CD4-positive, alpha-beta T cell (primary cell): Measurements from ENCODE around the gene MT1E. TPM values are rescaled to one million over a fixed set of nuclear protein-coding genes. Genes with fewer than 3 reads are reported as not detected.
"Not testable (repeated sequence)": the region's sequence is repeated elsewhere in the genome, so short reads cannot be mapped to it uniquely, and the experiment has no call there.

ENCODE experiments used
- ATAC-seq: fragments of 200-7000 bp; cut with Tn5 transposase; one replicate; pipeline ENCODE4 v1.10.0; 2022; ENCODE audit warnings: mild to moderate bottlenecking; ENCODE audit not compliant: poor library complexity
- CTCF ChIA-PET: fragments of 350-600 bp; sonication (Branson Sonifier 250); formaldehyde crosslinking; loops from one replicate; lab custom pipeline; 2021; ENCODE audit warnings: antibody characterized with exemption, inconsistent platforms; lab: Charles Lee
- POLR2A ChIA-PET: fragments of 350-600 bp; sonication (Branson Sonifier 250); formaldehyde crosslinking; loops from one replicate; lab custom pipeline; 2021; ENCODE audit warnings: antibody characterized with exemption, inconsistent platforms; lab: Charles Lee
- DNase-seq, 14 experiments: peaks; one replicate each; pipeline ENCODE4 v3.0.0-alpha.2; 2013 to 2020; ENCODE audit warnings: mixed read lengths in 2 of 14
- H3K27ac ChIP-seq, 2 donors: one replicate each; pipeline versions ENCODE4 v1.5.1 to v1.7.0; 2013; ENCODE audit warnings: low read length in 2 of 2, low read depth in 1 of 2, mild to moderate bottlenecking in 1 of 2
- H3K27me3 ChIP-seq, 2 experiments: 1 replicate in 1 of 2; 2 replicates in 1 of 2; pipeline versions ENCODE4 v1.6.1 to v1.7.0; 2013; ENCODE audit warnings: low read length in 2 of 2, control low read depth in 1 of 2, mild to moderate bottlenecking in 1 of 2, moderate library complexity in 1 of 2; ENCODE audit not compliant: insufficient read depth in 2 of 2, control insufficient read depth in 1 of 2
- H3K36me3 ChIP-seq: one replicate; pipeline ENCODE4 v1.6.1; 2013; ENCODE audit warnings: low read length, control low read depth; ENCODE audit not compliant: insufficient read depth
- H3K4me1 ChIP-seq: one replicate; pipeline ENCODE4 v1.6.1; 2013; ENCODE audit warnings: low read length, control low read depth; ENCODE audit not compliant: insufficient read depth
- H3K4me3 ChIP-seq: one replicate; pipeline ENCODE4 v1.5.1; 2013; ENCODE audit warnings: mild to moderate bottlenecking, low read length, moderate library complexity
- H3K9me3 ChIP-seq, 2 experiments: 1 replicate in 1 of 2; 2 replicates in 1 of 2; pipeline versions ENCODE4 v1.6.1 to v1.7.0; 2013; ENCODE audit warnings: low read length in 2 of 2, mild to moderate bottlenecking in 2 of 2, control low read depth in 1 of 2, moderate library complexity in 1 of 2; ENCODE audit not compliant: control insufficient read depth in 1 of 2, insufficient read depth in 1 of 2
- H3K27ac Mint-ChIP-seq: one replicate; pipeline ENCODE4 v1.8.0; 2020; ENCODE audit warnings: mixed read lengths
- H3K27me3 Mint-ChIP-seq: one replicate; pipeline ENCODE4 v1.8.0; 2021; ENCODE audit warnings: mixed read lengths
- H3K36me3 Mint-ChIP-seq: one replicate; pipeline ENCODE4 v1.8.0; 2021; ENCODE audit warnings: low read depth, mixed read lengths
- H3K4me1 Mint-ChIP-seq: one replicate; pipeline ENCODE4 v1.8.0; 2021; ENCODE audit warnings: low read depth, mixed read lengths
- H3K4me3 Mint-ChIP-seq: one replicate; pipeline ENCODE4 v1.8.0; 2020; ENCODE audit warnings: mild to moderate bottlenecking, mixed read lengths
- H3K9me3 Mint-ChIP-seq: one replicate; pipeline ENCODE4 v1.8.0; 2020; ENCODE audit warnings: mixed read lengths
- CTCF ChIP-seq: fragments of 200-600 bp; IDR thresholded peaks from one replicate; pipeline ENCODE4 v1.8.0; 2022; ENCODE audit warnings: antibody characterized with exemption, mild to moderate bottlenecking
- intact Hi-C, 2 experiments: fragments of 100-400 bp; cut with DNase I in 1 of 2; cut with micrococcal nuclease in 1 of 2; formaldehyde crosslinking; loops; one replicate each; pipeline versions ENCODE4 v1.15.1 to v1.9.0; 2023 to 2025; cut with DNase I, micrococcal nuclease
- total RNA-seq, 174 experiments: library from RNA in 2 of 174; stranded (reverse) in 2 of 174; gene quantifications; one replicate each; pipeline ENCODE4 v1.2.3 and lab custom pipeline; 2021 to 2026

MT1E gene
- total RNA-seq, 2 experiments from 2014 or later, result 2.5 to 2.9 TPM

- DNase-seq, result no peak
- Histone ChIP-seq H3K9me3 (no peaks in the 10 kb centered on the region), H3K27ac (no peak overlapping the region), H3K27me3 (no peaks in the 10 kb centered on the region), H3K4me3 (no peak overlapping the region), H3K4me1 (peaks cover 8% of the 10 kb centered on the region), H3K36me3 (no peaks in the 10 kb centered on the region)
- no peak for ATAC-seq
- peaks cover 21% of the 10 kb centered on the region for H3K27me3 Mint-ChIP-seq
- TF ChIP-seq CTCF, result no peak
- POLR2A ChIA-PET, result no interaction called here
- intact Hi-C loops, result no loop called here
- no peaks in the 10 kb centered on the region for H3K36me3 Mint-ChIP-seq
- H3K27ac Mint-ChIP-seq, result no peak overlapping the region
- H3K9me3 Mint-ChIP-seq, result no peaks in the 10 kb centered on the region
- no peak overlapping the region for H3K4me3 Mint-ChIP-seq
- CTCF ChIA-PET, result interaction anchor here (1.4 kb wide), 1 partner anchor 121 kb away, joined by 4 read pairs; no protein-coding TSS in a partner anchor
- H3K4me1 Mint-ChIP-seq, result peaks cover 9% of the 10 kb centered on the region
These were observed 45.1 kb upstream of the MT1E start for GRCh38 chr16:56580391-56581048.

GRCh38 chr16:56582911-56583310 lies 42.7 kb upstream of the MT1E start:
- H3K36me3 ChIP-seq, ATAC-seq, H3K4me1 ChIP-seq, DNase-seq, H3K9me3 Mint-ChIP-seq, CTCF ChIA-PET, H3K36me3 Mint-ChIP-seq, H3K27ac ChIP-seq, H3K4me3 ChIP-seq, H3K9me3 ChIP-seq, H3K4me3 Mint-ChIP-seq, H3K27me3 ChIP-seq, H3K4me1 Mint-ChIP-seq, POLR2A ChIA-PET, intact Hi-C loops, H3K27ac Mint-ChIP-seq: not testable (repeated sequence)
- H3K27me3 Mint-ChIP-seq, result peaks cover 28% of the 10 kb centered on the region

- POLR2A ChIA-PET, result no interaction called here
- CTCF ChIA-PET, result no interaction called here
- no peaks in the 10 kb centered on the region for H3K36me3 ChIP-seq
- Mint-ChIP-seq H3K27me3 (peaks cover 29% of the 10 kb centered on the region), H3K4me1 (no peaks in the 10 kb centered on the region), H3K9me3 (no peaks in the 10 kb centered on the region), H3K36me3 (no peaks in the 10 kb centered on the region), H3K27ac (no peak overlapping the region), H3K4me3 (no peak overlapping the region)
- intact Hi-C loops, result no loop called here
- DNase-seq (no peak), ATAC-seq (no peak)
- H3K27ac ChIP-seq, result no peak overlapping the region
- no peaks in the 10 kb centered on the region for H3K9me3 ChIP-seq
- no peak for TF ChIP-seq CTCF
- H3K4me3 ChIP-seq, result no peak overlapping the region
- peaks cover 0 to 2% of the 10 kb centered on the region in 2 experiments for H3K27me3 ChIP-seq
- no peaks in the 10 kb centered on the region for H3K4me1 ChIP-seq
These were observed 42.0 kb upstream of the MT1E start for GRCh38 chr16:56583351-56584168.
